PFSK-1 (cell line): ENCODE measurements around the gene SFTPB.

ENCODE experiments used
- FOXP2 ChIP-seq: optimal IDR thresholded peaks from 2 replicates; pipeline ENCODE3; 2011; ENCODE audit warnings: borderline replicate concordance, control low read depth, inconsistent platforms; ENCODE audit not compliant: insufficient read depth; ENCODE audit errors: extremely low read length, extremely low read depth
- POLR2AphosphoS5 ChIP-seq: IDR thresholded peaks from 2 replicates; pipeline ENCODE4 v1.6.1; 2012; ENCODE audit warnings: low read depth, mild to moderate bottlenecking, control low read depth, low read length, moderate library complexity
- REST ChIP-seq, 2 experiments: IDR thresholded peaks; 2 replicates each; pipeline versions ENCODE4 v1.6.1 to v1.8.0; 2011 to 2012; ENCODE audit warnings: low read depth in 2 of 2, low read length in 2 of 2, control low read depth in 1 of 2, inconsistent platforms in 1 of 2, mild to moderate bottlenecking in 1 of 2, moderate library complexity in 1 of 2; ENCODE audit not compliant: insufficient read depth in 1 of 2
- SIN3A ChIP-seq: IDR thresholded peaks from 2 replicates; pipeline ENCODE4 v1.6.1; 2012; ENCODE audit warnings: mild to moderate bottlenecking, low read length, moderate library complexity, borderline replicate concordance; ENCODE audit not compliant: insufficient read depth
- TAF1 ChIP-seq: IDR thresholded peaks from 2 replicates; pipeline ENCODE4 v1.6.1; 2012; ENCODE audit warnings: low read length, control low read depth, borderline replicate concordance; ENCODE audit not compliant: insufficient read depth

- TF ChIP-seq POLR2AphosphoS5 (no peak), REST (IDR thresholded peaks at IDR 0.05; ENCODE audit: insufficient read depth in 1 of 2, low read depth in 2 of 2, low read length in 2 of 2) (no peak), SIN3A (no peak), TAF1 (no peak), FOXP2 (no peak)
Observed at GRCh38 chr2:85682378-85682777, 14.4 kb upstream of the SFTPB start.
